ENCODE data around the gene VAC14.

Gene VAC14

GRCh38 chr16:70760221-70760620 is 40.7 kb downstream of the VAC14 start:
- DNase-seq (ENCODE audit: low spot score): no peak

GRCh38 chr16:70759666-70760065 is 41.3 kb downstream of the VAC14 start:
- no peak for DNase-seq (ENCODE audit: low spot score)

GRCh38 chr16:70758786-70759185 is 42.2 kb downstream of the VAC14 start:
- DNase-seq (ENCODE audit: low spot score): no peak

- DNase-seq (ENCODE audit: low spot score): no peak
Observed at GRCh38 chr16:70757183-70757582, 43.8 kb downstream of the VAC14 start.

- DNase-seq (ENCODE audit: low spot score): no peak
Observed at GRCh38 chr16:70756071-70756470, 44.9 kb downstream of the VAC14 start.

GRCh38 chr16:70754851-70755600 is 45.9 kb downstream of the VAC14 start:
- no peak for DNase-seq (ENCODE audit: low spot score)

GRCh38 chr16:70754371-70754770 is 46.6 kb downstream of the VAC14 start:
- no peak for DNase-seq (ENCODE audit: low spot score)

- DNase-seq (ENCODE audit: low spot score): no peak
Observed at GRCh38 chr16:70753694-70754325, 47.1 kb downstream of the VAC14 start.

GRCh38 chr16:70753228-70753627 is 47.7 kb downstream of the VAC14 start:
- DNase-seq (ENCODE audit: low spot score): no peak

GRCh38 chr16:70752426-70752825 is 48.5 kb downstream of the VAC14 start:
- no peak for DNase-seq (ENCODE audit: low spot score)

GRCh38 chr16:70751593-70751992 is 49.4 kb downstream of the VAC14 start:
- DNase-seq (ENCODE audit: low spot score): no peak

GRCh38 chr16:70750893-70751467 is 50.0 kb downstream of the VAC14 start:
- no peak for DNase-seq (ENCODE audit: low spot score)

- DNase-seq (ENCODE audit: low spot score): peak; percentile 66
Observed at GRCh38 chr16:70749681-70750601, 51.0 kb downstream of the VAC14 start.

GRCh38 chr16:70749006-70749678 is 51.8 kb downstream of the VAC14 start:
- no peak for DNase-seq (ENCODE audit: low spot score)

- DNase-seq (ENCODE audit: low spot score): no peak
Observed at GRCh38 chr16:70747703-70748631, 53.0 kb downstream of the VAC14 start.

GRCh38 chr16:70746708-70747424 is 54.1 kb downstream of the VAC14 start:
- DNase-seq (ENCODE audit: low spot score): no peak

GRCh38 chr16:70746040-70746707 is 54.8 kb downstream of the VAC14 start:
- DNase-seq (ENCODE audit: low spot score): no peak

- DNase-seq (ENCODE audit: low spot score): no peak
Observed at GRCh38 chr16:70745536-70746025, 55.4 kb downstream of the VAC14 start.

- DNase-seq (ENCODE audit: low spot score): no peak
Observed at GRCh38 chr16:70744366-70744765, 56.6 kb downstream of the VAC14 start.

Measured in ecto neural progenitor cell (in vitro differentiated cells).